Measurements from ENCODE around the gene NKIRAS2. TPM values are rescaled to one million over a fixed set of nuclear protein-coding genes. Genes with fewer than 3 reads are reported as not detected.

NKIRAS2 gene
- total RNA-seq, 4 donors from 2014 or later = 33.7 to 52.5 (median 43.9) TPM

DNA sequence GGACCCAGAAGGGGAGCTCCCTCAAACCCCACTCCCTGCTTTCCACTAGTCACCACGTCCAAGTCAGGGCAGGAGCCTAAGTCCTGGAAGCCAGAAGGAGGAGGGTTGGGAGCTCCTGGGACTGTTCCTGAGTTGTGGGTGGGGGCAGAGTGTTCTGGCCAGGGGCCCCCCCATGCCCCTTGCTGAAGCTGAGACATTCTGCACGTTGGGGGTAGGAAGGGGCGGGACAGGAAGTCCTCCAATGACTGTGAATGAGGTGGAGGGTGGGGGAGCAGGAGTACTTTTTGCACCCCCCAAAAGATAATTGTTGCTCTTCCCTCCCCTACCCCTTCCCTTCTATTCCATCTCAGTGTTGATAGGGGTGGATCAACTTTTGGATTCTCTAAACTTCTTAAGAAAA is 51.9 kb downstream of the NKIRAS2 start:
- no peaks in the 10 kb centered on the region for H3K36me3 ChIP-seq
- WGBS = 46% methylated on average over 2 of the region's 3 CpGs
- peaks cover 16% of the 10 kb centered on the region for H3K4me1 ChIP-seq
- no peak for TF ChIP-seq EP300 (IDR thresholded peaks at IDR 0.05)
- TF ChIP-seq POLR2AphosphoS5 (IDR thresholded peaks at IDR 0.05) = no peak
- TF ChIP-seq POLR2A (IDR thresholded peaks at IDR 0.05) = no peak
- H3K27me3 ChIP-seq = peaks cover 17% of the 10 kb centered on the region
- H3K9me3 ChIP-seq = no peaks in the 10 kb centered on the region
- H3K4me3 ChIP-seq = peak overlapping the region; percentile 41
- H3K27ac ChIP-seq = no peak overlapping the region
- DNase-seq (ENCODE audit: low spot score in 2 of 2) = no peak

DNA sequence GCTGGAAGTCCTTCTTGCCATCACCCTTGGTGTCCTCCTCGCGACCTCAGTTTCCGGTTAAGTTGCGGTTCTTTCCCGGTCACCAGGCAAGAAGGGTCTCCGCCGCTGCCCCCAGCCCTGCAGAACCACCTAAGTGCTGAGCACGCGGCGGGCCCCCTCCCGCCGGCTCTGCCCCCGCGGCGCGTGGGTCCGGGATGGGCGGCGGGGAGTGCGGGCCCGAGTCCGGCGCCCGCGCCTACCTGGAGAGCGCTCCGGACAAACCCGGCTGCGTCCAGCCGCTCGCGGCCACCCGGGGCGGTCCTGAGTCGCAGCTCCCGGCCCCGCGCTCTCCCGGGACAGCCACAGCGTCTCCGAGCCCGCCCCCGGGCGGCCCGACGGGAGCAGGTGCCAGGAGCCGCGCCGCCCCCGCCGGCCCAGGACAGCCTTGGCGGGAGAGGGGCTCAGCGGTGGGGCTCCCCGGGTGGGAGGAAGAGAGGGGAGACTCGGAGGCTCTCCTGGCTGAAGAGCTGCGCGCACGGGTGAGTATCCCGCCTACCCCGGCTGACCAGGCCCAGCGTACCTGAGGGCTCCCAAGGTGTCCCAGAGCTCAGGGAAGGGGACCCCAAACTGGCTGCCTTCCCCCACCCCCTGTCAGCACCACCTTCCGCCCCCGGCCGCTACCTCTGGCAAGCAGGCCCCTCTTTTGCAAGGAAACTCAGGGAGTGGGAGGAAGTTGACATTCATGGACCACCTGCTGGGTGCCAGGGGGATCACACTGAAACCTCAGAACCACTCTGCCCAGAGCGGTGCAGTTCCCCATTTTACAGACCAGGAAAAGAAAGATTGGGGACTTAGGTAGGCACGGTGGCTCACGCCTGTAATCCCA is 52.7 kb downstream of the NKIRAS2 start:
- TF ChIP-seq POLR2AphosphoS5 (IDR thresholded peaks at IDR 0.05) (no peak), EP300 (IDR thresholded peaks at IDR 0.05) (no peak), POLR2A (IDR thresholded peaks at IDR 0.05) (no peak)
- TF ChIP-seq, protein P1, sequence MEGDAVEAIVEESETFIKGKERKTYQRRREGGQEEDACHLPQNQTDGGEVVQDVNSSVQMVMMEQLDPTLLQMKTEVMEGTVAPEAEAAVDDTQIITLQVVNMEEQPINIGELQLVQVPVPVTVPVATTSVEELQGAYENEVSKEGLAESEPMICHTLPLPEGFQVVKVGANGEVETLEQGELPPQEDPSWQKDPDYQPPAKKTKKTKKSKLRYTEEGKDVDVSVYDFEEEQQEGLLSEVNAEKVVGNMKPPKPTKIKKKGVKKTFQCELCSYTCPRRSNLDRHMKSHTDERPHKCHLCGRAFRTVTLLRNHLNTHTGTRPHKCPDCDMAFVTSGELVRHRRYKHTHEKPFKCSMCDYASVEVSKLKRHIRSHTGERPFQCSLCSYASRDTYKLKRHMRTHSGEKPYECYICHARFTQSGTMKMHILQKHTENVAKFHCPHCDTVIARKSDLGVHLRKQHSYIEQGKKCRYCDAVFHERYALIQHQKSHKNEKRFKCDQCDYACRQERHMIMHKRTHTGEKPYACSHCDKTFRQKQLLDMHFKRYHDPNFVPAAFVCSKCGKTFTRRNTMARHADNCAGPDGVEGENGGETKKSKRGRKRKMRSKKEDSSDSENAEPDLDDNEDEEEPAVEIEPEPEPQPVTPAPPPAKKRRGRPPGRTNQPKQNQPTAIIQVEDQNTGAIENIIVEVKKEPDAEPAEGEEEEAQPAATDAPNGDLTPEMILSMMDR (IDR thresholded peaks at IDR 0.05) = no peak
- peak overlapping the region; percentile 41 for H3K4me3 ChIP-seq
- no peaks in the 10 kb centered on the region for H3K36me3 ChIP-seq
- H3K27ac ChIP-seq = no peak overlapping the region
- H3K9me3 ChIP-seq = no peaks in the 10 kb centered on the region
- DNase-seq (ENCODE audit: low spot score in 2 of 2) = no peak
- 68% methylated on average over 15 of the region's 67 CpGs for WGBS
- H3K4me1 ChIP-seq = peaks cover 12% of the 10 kb centered on the region
- H3K27me3 ChIP-seq = peaks cover 17% of the 10 kb centered on the region

Other genes with a start within 250 kb of the NKIRAS2 start
- 1,000 to 10,000 TPM; 1,107 to 2,369 (median 1,992) TPM for gene JUP, start 233.4 kb upstream of the NKIRAS2 start, total RNA-seq
- 10 to 100 TPM in 1 of 4 donors, 1 to 10 TPM in 3; 8.5 to 18.6 (median 9.2) TPM for gene P3H4, start 208.1 kb upstream of the NKIRAS2 start, total RNA-seq
- gene FKBP10, start 207.1 kb upstream of the NKIRAS2 start, total RNA-seq = 10 to 100 TPM; 11.7 to 14.8 (median 12.4) TPM
- gene NT5C3B, start 183.9 kb upstream of the NKIRAS2 start, total RNA-seq = 10 to 100 TPM; 21.6 to 41.2 (median 30.7) TPM
- under 1 TPM in 1 of 4 donors, not detected in 3; 0.30 TPM for gene KLHL10, start 182.3 kb upstream of the NKIRAS2 start, total RNA-seq
- 10 to 100 TPM; 19.6 to 27.9 (median 21.4) TPM for gene KLHL11, start 154.7 kb upstream of the NKIRAS2 start, total RNA-seq
- gene ACLY, start 101.1 kb upstream of the NKIRAS2 start, total RNA-seq = 10 to 100 TPM; 40.5 to 81.9 (median 72.9) TPM
- gene ODAD4, start 89.5 kb upstream of the NKIRAS2 start, total RNA-seq = 1 to 10 TPM in 2 of 4 donors, under 1 TPM in 1, not detected in 1; 0.42 to 1.9 (median 1.3) TPM
- 10 to 100 TPM; 44.3 to 55.1 (median 47.3) TPM for gene CNP, start 53.3 kb upstream of the NKIRAS2 start, total RNA-seq
- gene DNAJC7, start 2.7 kb upstream of the NKIRAS2 start, total RNA-seq = 10 to 100 TPM; 57.5 to 82.6 (median 60.2) TPM
- 1 to 10 TPM in 2 of 4 donors, under 1 TPM in 2; 0.60 to 2.3 (median 1.4) TPM for gene C17orf113, start 30.5 kb downstream of the NKIRAS2 start, total RNA-seq
- 1 to 10 TPM in 1 of 4 donors, under 1 TPM in 3; 0.47 to 1.9 (median 0.68) TPM for gene ZNF385C, start 78.4 kb downstream of the NKIRAS2 start, total RNA-seq
- gene DHX58, start 92.6 kb downstream of the NKIRAS2 start, total RNA-seq = 10 to 100 TPM in 3 of 4 donors, 1 to 10 TPM in 1; 8.2 to 14.2 (median 11.9) TPM
- gene KAT2A, start 101.3 kb downstream of the NKIRAS2 start, total RNA-seq = 100 to 1,000 TPM in 1 of 4 donors, 10 to 100 TPM in 3; 36.3 to 107 (median 57.1) TPM
- under 1 TPM in 2 of 4 donors, not detected in 2; 0.31 to 0.48 TPM for gene HSPB9, start 102.7 kb downstream of the NKIRAS2 start, total RNA-seq
- 100 to 1,000 TPM in 1 of 4 donors, 10 to 100 TPM in 3; 94.4 to 105 (median 96.8) TPM for gene RAB5C, start 134.9 kb downstream of the NKIRAS2 start, total RNA-seq
- gene KCNH4, start 161.1 kb downstream of the NKIRAS2 start, total RNA-seq = not detected
- gene HCRT, start 165.4 kb downstream of the NKIRAS2 start, total RNA-seq = not detected
- 10 to 100 TPM; 14.6 to 22.8 (median 18.7) TPM for gene GHDC, start 174.4 kb downstream of the NKIRAS2 start, total RNA-seq

All from suprapubic skin (tissue), 4 donors.